Fibroblast of peridontal ligament (primary cell): ENCODE data around the gene SNX6.
"Not testable (repeated sequence)": the region's sequence is repeated elsewhere in the genome, so short reads cannot be mapped to it uniquely, and the experiment has no call there.

Source experiments
- DNase-seq: peaks from one replicate; pipeline ENCODE4 v3.0.0-alpha.2; 2010; ENCODE audit errors: extremely low read depth

SNX6 gene

DNA sequence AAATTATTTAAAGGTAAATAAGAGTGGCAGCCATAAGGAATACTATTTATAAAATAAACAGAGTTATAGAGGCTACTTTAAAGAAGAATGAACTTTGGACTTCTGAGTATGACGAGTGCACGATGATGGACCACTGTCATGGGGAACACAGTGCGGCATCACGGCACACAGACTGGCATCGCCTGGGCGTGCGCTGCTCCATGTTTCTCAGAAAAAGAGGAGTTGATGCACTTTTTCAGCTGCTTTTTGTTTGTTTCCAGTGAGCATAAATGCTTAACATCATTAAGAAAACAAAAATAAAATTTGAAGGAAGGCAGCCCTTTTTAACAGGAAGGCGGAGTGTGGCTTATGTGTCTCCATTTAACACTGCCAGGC is 67.2 kb downstream of the SNX6 start:
- DNase-seq: no peak

DNA sequence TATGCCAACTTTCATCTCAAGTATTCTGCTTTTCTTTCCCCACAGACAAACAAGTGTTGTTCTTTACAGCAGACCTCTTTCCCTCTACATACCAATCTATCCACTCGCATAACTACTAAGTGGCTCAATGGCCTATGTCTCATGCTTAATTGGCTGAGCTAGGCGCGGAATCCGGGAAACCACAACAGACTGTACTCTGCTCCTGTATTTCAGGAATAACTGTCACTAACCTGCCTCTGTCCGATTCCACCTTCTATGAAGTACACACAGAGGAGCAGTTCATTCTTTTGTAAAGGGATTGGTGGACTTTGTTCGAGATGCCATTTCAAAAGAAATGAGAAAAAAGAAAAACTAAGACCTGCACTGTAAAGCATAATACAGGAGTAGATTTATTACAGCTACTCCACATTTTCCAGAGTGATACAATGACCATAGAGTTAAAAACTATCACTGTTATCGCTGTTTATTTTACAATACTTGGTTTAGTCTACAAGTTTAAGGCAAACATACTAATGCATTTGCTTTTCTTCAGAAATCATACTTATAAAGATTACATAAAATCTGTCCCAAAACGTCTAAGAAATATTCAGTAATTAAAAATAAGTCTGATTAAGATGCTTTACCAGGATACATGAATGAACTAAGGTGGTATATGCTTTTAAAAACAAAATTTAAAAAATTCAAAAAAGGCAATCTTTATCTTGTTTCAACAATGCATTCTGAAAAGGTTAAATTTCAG is 67.7 kb downstream of the SNX6 start:
- not testable (repeated sequence) for DNase-seq

DNA sequence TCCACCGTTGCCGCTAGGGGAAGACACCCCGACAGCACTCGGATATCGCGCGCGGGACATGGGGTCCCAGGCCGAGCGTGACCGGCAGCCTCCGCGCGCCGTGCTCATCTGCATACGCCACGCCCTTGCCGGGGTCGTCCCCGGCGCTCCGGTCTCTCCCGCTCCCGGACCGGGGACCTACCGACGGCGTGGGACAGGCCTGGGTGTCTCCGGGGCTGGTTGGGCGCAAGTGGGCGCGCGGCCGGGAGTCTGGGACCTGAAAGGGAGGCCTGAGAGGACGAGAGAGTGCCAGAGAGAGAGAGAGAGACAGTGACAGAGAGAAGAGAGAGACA is 73.5 kb downstream of the SNX6 start:
- DNase-seq: not testable (repeated sequence)

DNA sequence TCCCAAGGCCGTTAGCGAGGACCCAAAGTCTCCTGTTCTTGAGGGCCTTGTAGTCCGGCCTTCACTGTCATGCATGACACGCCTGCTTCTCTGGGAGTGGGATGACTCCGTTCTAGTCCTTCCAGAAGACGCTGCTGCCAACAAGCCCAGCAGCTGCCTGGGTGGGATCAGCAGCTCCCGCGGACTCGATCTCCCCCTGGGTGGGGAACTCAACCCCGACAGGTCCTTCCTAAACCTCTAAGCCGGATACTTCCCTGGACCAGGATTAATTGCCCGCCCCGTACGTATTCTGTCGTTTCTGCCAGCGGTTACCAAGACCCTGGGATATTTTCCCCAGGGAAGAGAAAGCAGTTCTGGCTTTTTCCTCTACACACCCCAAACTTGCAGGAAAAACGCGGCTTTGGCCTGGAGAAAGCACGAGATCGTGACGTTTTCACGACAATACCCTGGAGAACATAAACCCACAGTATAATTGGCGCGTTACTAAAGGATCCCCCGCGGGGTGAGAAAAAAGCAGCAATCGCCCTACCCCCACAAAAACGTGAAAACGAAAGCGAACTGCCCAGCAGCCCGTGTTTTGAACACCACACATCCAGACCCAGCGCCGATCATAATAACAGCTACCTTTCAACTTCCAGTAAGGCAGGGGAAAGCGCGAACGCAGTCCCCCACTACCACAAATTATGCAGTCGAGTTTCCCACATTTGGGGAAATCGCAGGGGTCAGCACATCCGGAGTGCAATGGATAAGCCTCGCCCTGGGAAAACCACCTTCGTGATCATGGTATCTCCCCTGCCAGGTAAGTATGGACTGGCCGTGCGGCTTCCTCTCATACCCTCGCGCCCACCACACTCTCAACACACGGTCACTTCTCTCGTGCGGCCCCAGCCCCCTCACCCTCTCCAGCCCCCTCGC is 74.1 kb downstream of the SNX6 start:
- DNase-seq: not testable (repeated sequence)

DNA sequence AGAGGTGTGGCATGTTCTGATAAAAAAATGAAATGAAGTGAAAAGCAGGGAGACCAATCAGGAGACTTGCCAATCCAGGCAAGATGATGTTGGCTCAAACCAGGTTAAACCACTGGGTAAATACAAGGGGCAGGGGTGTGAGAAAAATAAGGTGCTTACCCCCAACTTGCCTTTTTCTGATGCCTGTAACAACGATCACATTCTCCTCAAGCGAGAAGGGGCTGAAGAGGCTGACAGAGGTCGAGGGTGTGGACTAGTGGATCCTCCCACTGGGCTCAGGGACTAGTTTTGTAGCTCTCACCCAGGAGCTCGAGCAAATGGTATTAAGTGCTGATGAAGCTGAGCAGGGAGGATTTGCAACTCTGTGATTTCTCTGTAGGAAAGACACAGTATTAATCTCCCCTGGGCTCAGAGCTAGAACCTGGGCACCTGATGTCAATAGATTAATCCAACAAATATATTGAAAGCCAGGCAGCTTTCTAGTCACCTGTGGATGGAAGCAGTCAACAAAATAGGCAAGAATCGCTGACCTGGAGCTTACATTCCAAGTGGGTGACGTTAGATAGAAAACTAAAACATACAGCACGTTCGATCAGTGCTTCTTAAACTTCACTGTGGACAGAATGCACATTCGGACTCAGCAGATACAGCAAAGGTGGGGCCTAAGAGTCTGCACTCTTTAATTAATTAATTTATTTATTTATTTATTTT is 75.3 kb downstream of the SNX6 start:
- DNase-seq: peak; percentile 63

DNA sequence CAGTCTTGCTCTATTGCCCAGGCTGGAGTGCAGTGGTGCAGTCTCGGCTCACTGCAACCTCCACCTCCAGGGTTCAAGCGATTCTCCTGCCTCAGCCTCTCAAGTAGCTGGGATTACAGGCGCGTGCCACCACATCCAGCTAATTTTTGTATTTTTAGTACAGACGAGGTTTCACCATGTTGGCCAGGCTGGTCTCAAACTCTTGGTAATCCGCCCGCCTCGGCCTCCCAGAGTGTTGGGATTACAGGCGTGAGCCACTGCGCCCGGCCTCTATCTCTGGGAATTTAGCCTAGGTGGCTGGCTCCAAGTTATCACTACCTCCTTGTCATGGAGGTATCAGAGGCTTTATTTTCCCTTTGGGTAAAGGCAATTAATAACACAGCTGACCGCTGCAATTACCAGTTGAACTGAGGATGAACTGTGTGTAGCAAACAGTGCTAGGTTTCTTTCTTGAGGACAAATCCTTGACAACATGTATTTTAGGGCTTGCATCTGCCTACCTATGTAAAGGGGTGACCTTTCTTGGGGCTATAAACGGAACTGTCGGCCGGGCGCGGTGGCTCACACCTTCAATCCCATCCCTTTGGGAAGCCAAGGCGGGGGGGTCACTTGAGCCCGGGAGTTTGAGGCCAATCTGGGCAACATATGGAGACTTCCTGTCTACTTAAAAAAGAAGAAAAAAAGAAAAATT is 80.5 kb downstream of the SNX6 start:
- DNase-seq: not testable (repeated sequence)

DNA sequence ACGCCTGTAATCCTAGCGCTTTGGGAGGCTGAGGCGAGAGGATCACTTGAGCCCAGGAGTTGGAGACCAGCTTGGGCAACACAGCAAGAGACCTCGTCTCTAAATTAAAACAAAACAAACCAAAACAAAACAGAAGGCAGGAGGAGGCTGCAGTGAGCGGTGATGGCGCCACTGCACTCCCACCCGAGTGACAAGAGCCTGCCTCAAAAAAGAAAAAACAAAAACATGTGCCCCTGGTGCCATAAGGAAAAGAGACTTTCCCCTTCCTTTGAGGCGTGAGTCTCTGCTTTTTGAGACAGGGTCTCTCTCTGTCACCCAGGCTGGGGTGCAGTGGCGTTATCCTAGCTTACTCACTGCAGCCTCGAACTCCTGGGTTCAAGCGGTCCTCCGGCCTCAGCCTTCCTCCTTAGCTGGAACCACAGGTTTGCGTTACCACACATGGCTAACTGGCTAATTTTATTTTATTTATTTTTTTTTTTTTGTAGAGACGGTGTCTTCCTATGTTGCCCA is 81.4 kb downstream of the SNX6 start:
- no peak for DNase-seq

DNA sequence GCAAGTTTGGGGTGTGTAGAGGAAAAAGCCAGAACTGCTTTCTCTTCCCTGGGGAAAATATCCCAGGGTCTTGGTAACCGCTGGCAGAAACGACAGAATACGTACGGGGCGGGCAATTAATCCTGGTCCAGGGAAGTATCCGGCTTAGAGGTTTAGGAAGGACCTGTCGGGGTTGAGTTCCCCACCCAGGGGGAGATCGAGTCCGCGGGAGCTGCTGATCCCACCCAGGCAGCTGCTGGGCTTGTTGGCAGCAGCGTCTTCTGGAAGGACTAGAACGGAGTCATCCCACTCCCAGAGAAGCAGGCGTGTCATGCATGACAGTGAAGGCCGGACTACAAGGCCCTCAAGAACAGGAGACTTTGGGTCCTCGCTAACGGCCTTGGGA is 82.8 kb downstream of the SNX6 start:
- DNase-seq: not testable (repeated sequence)

DNA sequence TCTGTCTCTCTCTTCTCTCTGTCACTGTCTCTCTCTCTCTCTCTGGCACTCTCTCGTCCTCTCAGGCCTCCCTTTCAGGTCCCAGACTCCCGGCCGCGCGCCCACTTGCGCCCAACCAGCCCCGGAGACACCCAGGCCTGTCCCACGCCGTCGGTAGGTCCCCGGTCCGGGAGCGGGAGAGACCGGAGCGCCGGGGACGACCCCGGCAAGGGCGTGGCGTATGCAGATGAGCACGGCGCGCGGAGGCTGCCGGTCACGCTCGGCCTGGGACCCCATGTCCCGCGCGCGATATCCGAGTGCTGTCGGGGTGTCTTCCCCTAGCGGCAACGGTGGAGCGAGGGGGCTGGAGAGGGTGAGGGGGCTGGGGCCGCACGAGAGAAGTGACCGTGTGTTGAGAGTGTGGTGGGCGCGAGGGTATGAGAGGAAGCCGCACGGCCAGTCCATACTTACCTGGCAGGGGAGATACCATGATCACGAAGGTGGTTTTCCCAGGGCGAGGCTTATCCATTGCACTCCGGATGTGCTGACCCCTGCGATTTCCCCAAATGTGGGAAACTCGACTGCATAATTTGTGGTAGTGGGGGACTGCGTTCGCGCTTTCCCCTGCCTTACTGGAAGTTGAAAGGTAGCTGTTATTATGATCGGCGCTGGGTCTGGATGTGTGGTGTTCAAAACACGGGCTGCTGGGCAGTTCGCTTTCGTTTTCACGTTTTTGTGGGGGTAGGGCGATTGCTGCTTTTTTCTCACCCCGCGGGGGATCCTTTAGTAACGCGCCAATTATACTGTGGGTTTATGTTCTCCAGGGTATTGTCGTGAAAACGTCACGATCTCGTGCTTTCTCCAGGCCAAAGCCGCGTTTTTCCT is 83.4 kb downstream of the SNX6 start:
- not testable (repeated sequence) for DNase-seq

DNA sequence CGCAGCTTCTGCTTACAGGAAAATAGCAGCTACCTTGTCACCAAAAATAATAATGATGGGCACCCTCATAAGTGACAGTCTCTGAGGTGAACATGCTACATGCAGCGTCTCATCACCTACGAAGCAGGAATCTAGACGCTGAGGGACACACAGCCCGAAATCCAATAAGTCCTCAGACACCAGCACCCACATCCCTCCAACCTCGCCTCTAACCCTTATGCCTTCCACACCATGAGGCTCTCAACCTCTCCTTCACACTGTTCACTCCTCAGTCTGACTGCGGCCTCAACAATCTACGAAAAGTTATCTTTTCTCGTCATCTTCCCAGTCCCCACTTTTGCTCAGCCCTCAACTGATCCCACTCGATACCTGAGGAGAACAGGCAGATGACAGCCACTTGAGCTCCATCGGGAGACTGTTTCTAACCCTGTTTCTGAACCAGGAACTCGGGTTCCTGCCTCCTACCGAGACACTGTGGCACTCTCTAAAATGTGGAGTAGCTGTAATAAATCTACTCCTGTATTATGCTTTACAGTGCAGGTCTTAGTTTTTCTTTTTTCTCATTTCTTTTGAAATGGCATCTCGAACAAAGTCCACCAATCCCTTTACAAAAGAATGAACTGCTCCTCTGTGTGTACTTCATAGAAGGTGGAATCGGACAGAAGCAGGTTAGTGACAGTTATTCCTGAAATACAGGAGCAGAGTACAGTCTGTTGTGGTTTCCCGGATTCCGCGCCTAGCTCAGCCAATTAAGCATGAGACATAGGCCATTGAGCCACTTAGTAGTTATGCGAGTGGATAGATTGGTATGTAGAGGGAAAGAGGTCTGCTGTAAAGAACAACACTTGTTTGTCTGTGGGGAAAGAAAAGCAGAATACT is 89.5 kb downstream of the SNX6 start:
- not testable (repeated sequence) for DNase-seq

DNA sequence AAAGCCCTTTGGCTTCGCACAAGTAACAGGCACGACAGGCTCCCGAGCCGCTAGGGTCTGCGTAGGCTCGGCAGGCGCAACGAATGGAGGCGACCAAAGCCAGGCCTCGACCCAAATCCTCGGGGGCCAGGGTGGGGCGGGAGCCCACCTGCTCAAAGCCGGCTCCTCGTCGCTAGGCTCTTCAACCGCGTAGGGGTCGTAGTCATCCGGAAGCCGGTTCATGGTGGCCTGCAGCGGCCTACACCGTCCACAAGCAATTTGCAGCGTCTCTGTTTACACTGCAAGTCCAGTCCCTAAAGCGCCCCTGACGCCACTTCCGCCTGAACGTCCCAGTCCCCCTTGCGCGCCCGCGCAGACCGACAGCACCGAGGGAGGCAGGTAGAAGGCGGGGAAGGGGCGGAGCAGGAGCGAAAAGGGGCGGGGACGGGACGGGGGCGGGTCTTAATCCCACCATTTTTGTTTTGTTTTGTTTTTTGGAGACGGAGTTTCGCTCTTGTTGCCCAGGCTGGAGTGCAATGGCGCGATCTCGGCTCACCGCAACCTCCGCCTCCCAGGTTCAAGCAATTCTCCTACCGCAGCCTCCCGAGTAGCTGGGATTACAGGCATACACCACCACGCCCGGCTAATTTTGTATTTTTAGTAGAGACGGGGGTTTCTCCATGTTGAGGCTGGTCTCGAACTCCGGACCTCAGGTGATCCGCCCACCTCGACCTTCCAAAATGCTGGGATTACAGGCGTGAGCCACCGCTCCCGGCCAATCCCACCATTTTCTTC is 90.4 kb downstream of the SNX6 start, which contains the start of gene EAPP:
TSS of gene EAPP (minus strand) at position 295 of the 774 bp plus-strand sequence. CDS start at position 222, 73 bp downstream.
- peak; percentile 95 for DNase-seq

DNA sequence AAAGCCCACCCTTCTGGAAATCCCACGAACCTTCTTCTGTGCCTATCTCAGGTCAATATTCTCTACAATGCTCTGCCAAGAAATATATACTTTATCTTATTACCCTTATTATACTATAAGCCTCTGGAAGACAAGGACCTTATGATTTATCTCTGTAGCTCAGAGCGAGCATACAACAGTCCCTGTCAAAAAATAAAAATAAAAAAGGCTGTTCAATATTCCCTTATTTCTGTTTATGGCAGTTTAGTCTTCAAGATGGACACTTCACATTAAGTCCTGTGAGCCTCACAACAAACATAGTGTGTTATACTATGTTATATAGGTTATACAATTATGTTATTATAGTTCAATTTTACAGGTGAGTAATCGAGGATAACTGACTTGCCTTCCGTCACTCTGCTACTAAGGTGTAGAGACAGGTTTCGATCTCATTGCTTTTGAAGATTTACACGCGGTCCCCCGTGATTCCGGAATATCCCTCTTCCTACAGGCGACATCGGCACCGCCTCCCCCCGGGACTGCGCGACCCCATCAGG is 91.0 kb downstream of the SNX6 start:
- no peak for DNase-seq

DNA sequence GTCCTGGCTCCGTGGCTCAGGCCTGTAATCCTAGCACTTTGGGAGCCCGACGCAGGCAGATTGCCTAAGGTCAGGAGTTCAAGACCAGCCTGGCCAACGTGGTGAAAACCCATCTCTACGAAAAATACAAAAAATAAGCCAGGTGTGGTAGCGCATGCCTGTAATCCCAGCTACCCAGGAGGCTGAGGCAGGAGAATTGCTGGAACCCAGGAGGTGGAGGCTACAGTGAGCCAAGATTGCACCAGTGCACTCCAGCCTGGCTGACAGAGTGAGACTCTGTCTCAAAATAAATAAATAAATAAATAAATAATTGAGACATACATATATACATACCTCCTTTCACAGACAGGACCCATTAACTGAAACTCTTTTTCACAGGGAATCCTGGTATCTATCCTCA is 91.9 kb downstream of the SNX6 start:
- DNase-seq: not testable (repeated sequence)

DNA sequence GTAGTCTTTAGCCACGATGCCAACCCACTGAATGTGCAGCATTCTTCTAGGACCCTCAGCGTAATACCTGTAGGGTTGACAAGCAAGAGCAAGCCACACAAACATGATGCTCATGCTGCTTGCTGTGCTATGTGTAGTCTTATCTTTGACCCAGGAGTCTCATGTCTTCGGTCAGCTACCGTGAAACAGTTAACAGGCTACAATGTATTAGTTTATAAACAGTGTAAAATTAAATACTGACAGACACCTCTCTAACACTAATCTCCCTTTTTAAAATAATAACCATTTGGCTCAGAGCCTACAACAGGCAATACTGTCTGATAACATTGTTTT is 92.3 kb downstream of the SNX6 start:
- no peak for DNase-seq

DNA sequence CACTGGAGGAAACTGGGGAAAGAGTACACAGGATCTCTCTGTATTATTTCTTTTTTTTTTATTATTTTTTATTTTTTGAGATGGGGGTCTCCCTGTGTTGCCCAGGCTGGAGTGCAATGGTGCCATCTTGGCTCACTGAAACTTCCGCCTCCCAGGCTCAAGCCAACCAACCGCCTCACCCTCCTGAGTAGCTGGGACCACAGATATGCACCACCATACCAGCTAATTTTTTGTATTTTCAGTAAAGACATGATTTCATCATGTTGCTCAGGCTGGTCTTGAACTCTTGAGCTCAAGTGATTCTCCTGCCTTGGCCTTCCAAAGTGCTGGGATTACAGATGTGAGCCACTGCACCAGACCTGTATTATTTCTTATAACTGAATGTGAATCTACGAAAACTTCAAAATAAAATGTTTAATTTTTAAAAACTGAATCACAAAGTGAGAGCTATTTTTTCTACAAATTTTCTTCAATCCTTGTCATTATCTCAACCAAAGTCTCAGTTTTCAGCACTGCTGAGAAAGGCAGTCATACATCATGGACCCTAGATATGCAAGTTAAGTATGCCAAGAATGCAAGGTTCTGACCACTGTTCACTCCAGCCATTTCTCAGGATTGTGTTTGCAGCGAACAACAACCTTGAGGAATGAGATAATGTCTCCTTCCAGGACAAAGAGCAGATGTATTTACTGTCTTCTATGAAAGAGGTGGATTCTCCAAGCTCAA is 92.8 kb downstream of the SNX6 start:
- peak; percentile 27 for DNase-seq

DNA sequence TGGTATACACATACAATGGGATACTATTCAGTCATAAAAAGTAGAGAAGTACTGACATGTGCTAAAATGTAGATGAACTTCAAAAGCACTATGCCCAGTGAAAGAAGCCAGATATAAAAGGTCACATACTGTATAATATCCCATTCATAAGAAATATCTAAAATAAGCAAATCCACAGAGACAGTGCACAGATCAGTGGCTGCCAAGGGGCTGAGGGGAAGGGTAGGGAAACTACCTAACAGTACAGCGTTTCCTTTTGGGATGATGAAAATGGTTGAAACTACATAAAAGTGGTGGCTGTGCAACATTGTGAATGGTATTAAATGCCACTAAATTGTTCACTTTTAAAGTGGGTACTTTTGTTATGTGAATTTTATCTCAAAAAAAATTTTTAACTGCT is 102.4 kb downstream of the SNX6 start:
- no peak for DNase-seq

DNA sequence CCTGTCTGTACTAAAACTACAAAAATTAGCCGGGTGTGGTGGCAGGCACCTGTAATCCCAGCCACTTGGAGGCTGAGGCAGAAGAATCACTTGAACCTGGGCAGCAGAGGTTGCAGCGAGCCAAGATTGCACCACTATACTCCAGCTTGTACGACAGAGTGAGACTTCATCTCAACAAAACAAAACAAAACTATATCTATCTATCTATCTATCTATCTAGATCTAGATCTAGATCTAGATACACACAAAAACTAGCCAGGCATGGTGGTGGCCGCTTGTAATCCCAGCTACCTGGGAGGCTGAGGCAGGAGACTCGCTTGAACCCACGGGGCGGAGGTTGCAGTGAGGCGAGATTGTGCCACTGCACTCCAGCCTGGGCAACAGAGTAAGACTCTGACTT is 105.7 kb downstream of the SNX6 start:
- DNase-seq: not testable (repeated sequence)

DNA sequence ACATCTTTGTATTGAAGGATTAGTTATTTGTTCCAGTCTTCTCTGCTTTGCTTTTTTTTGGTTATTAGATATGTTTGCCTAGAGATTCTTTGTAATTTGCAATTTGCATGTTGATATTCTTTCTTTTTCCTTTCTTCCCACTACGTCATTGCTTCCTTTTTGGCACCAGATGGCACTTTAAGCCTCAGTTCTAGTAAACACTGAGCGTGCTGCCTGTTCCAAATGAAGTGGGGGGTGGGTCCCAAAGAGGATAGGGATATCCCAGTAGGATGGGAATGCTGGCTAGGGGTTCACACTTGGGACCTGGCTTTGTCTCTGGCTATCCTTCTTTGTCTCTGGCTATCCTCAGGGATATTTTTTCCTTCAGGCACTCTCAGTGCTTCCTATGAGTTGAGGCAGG is 107.5 kb downstream of the SNX6 start:
- DNase-seq: no peak
